GM12864 (cell line): Measurements from ENCODE around the gene TSKU.
"Not testable (repeated sequence)": the region's sequence is repeated elsewhere in the genome, so short reads cannot be mapped to it uniquely, and the experiment has no call there.

Experiments
- DNase-seq: peaks from one replicate; pipeline ENCODE4 v3.0.0-alpha.2; 2011; ENCODE audit warnings: low read depth
- H3K4me3 ChIP-seq: 2 replicates; pipeline ENCODE4 v1.5.1; 2011; ENCODE audit warnings: mild to moderate bottlenecking, low read depth, low read length, control low read depth
- CTCF ChIP-seq: IDR thresholded peaks from 2 replicates; pipeline ENCODE4 v1.5.1; 2011; ENCODE audit warnings: low read depth, mild to moderate bottlenecking, moderate library complexity, low read length, control low read depth, inconsistent platforms; ENCODE audit errors: missing control alignments

The TSKU gene

DNA sequence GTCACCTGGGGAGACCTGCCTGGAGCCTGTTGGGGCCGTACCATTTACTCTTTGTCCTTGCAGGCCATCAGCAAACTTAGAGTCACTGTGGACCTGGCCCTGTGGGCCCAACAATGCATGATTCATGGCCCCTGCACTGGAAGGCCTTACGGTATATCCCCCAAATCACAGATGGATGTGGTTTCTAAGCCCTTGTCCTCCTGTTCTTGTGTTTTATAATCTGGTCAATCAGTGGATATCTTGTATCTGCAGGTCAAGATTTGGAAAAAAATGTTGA is 6.2 kb downstream of the TSKU start:
- no peak for TF ChIP-seq CTCF
- H3K4me3 ChIP-seq: no peak overlapping the region
- no peak for DNase-seq

- no peak for TF ChIP-seq CTCF
- no peak for DNase-seq
- no peak overlapping the region for H3K4me3 ChIP-seq
These were observed 7.1 kb downstream of the TSKU start for GRCh38 chr11:76790251-76790650.

GRCh38 chr11:76791002-76791770 is 8.0 kb downstream of the TSKU start:
- not testable (repeated sequence) for H3K4me3 ChIP-seq, DNase-seq

DNA sequence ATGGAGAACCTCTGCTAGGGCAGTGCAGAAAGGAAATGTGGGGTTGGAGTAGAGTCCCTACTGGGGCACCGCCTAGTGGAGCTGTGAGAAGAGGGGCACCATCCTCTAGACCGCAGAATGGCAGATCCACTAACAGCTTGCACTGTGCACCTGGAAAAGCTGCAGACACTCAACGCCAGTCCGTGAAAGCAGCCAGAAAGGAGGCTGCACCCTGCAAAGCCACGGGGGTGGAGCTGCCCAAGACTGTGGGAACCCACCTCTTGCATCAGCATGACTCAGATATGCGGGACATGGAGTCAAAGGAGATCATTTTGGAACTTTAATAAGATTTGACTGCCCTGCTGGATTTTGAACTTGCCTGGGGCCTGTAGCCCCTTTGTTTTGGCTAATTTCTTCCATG is 8.7 kb downstream of the TSKU start:
- DNase-seq: no peak
- no peak overlapping the region for H3K4me3 ChIP-seq
- TF ChIP-seq CTCF: no peak

GRCh38 chr11:76792505-76793264 is 9.5 kb downstream of the TSKU start:
- H3K4me3 ChIP-seq: no peak overlapping the region
- DNase-seq: no peak
- TF ChIP-seq CTCF: no peak

DNA sequence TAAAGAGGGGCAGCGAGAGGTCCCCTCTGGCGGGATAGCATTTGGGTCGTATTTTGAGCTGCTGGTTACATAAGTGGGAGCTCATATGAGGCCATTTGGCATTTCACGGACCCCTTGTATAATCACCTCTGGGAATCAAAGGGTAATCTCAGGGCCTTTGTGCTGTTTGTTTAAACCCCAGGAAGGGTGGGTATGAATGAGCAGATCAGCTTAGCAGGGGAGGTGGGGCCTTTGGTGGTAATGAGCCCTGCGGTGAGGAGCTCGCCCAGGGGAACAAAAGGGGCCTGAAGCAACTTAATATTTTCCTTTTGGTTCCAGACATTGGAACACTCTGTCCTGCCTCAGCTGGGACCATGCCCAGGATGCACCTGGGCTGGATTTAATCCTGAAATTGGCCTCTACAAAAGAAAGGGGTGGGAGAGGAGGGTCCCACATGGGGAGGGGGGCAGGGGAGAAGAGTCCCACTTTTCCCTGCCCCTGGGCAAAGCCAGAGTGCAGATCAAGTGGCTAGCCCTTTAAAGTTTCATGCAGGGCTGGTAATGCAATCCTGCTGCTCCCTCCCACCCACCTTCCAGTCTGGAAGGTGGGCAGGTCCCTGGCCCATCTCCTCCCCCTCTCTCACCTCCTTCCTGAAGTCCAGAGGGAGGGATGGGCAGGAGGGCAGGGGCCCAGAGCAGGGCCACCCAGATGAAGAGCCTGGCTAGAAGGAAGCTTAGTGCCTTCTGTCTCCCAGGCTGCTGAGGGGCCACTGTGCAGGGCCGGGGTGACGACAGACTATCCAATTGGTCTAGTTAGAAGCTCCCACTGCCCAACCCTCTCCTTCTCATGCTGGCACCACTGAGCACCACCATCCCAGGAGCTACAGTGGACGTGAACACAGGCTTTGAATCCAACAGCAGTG is 10.5 kb downstream of the TSKU start:
- H3K4me3 ChIP-seq: no peak overlapping the region
- TF ChIP-seq CTCF: no peak
- DNase-seq: no peak

GRCh38 chr11:76794371-76795289 is 11.5 kb downstream of the TSKU start:
- H3K4me3 ChIP-seq: no peak overlapping the region
- no peak for TF ChIP-seq CTCF
- no peak for DNase-seq
